ENCODE measurements around the gene AFG1L.
"Not testable (repeated sequence)": the region's sequence is repeated elsewhere in the genome, so short reads cannot be mapped to it uniquely, and the experiment has no call there.

The AFG1L gene

GRCh38 chr6:108555399-108556052 is 260.7 kb downstream of the AFG1L start:
- Histone ChIP-seq H3K4me1 (ENCODE audit: insufficient read depth, low read length) (peaks cover 29% of the 10 kb centered on the region), H3K36me3 (ENCODE audit: insufficient read depth, low read length) (no peaks in the 10 kb centered on the region), H3K27me3 (ENCODE audit: control insufficient read depth in 1 of 2, insufficient read depth in 2 of 2, low read length in 2 of 2) (no peaks in the 10 kb centered on the region), H3K4me3 (ENCODE audit: low read depth in 1 of 2, low read length in 2 of 2) (no peak overlapping the region), H3K9me3 (ENCODE audit: low read length) (no peaks in the 10 kb centered on the region), H3K27ac (ENCODE audit: low read depth, low read length) (peak overlapping the region; percentile 66), H3K9ac (ENCODE audit: low read length) (no peak overlapping the region)

- Histone ChIP-seq H3K9me3 (ENCODE audit: low read length) (no peaks in the 10 kb centered on the region), H3K36me3 (ENCODE audit: insufficient read depth, low read length) (no peaks in the 10 kb centered on the region), H3K4me1 (ENCODE audit: insufficient read depth, low read length) (peaks cover 29% of the 10 kb centered on the region), H3K27ac (ENCODE audit: low read depth, low read length) (peak overlapping the region; percentile 66), H3K4me3 (ENCODE audit: low read depth in 1 of 2, low read length in 2 of 2) (no peak overlapping the region), H3K9ac (ENCODE audit: low read length) (no peak overlapping the region), H3K27me3 (ENCODE audit: control insufficient read depth in 1 of 2, insufficient read depth in 2 of 2, low read length in 2 of 2) (no peaks in the 10 kb centered on the region)
Measured at GRCh38 chr6:108556250-108556649, 261.4 kb downstream of the AFG1L start.

GRCh38 chr6:108556866-108557493 is 262.1 kb downstream of the AFG1L start:
- peak overlapping the region; percentile 38 for H3K9ac ChIP-seq (ENCODE audit: low read length)
- peak overlapping the region; percentile 66 for H3K27ac ChIP-seq (ENCODE audit: low read depth, low read length)
- peaks cover 29% of the 10 kb centered on the region for H3K4me1 ChIP-seq (ENCODE audit: insufficient read depth, low read length)
- no peaks in the 10 kb centered on the region for H3K36me3 ChIP-seq (ENCODE audit: insufficient read depth, low read length)
- no peaks in the 10 kb centered on the region for H3K27me3 ChIP-seq (ENCODE audit: control insufficient read depth in 1 of 2, insufficient read depth in 2 of 2, low read length in 2 of 2)
- no peaks in the 10 kb centered on the region for H3K9me3 ChIP-seq (ENCODE audit: low read length)
- peak overlapping the region; percentile 8 to 60 for H3K4me3 ChIP-seq (ENCODE audit: low read depth in 1 of 2, low read length in 2 of 2)

GRCh38 chr6:108557494-108558371 is 262.9 kb downstream of the AFG1L start:
- Histone ChIP-seq H3K27me3 (ENCODE audit: control insufficient read depth in 1 of 2, insufficient read depth in 2 of 2, low read length in 2 of 2) (no peaks in the 10 kb centered on the region), H3K9me3 (ENCODE audit: low read length) (no peaks in the 10 kb centered on the region), H3K9ac (ENCODE audit: low read length) (peak overlapping the region; percentile 38), H3K36me3 (ENCODE audit: insufficient read depth, low read length) (no peaks in the 10 kb centered on the region), H3K27ac (ENCODE audit: low read depth, low read length) (peak overlapping the region; percentile 85), H3K4me3 (ENCODE audit: low read depth in 1 of 2, low read length in 2 of 2) (peak overlapping the region; percentile 60), H3K4me1 (ENCODE audit: insufficient read depth, low read length) (peaks cover 29% of the 10 kb centered on the region)

- Histone ChIP-seq H3K27me3 (ENCODE audit: control insufficient read depth in 1 of 2, insufficient read depth in 2 of 2, low read length in 2 of 2) (no peaks in the 10 kb centered on the region), H3K36me3 (ENCODE audit: insufficient read depth, low read length) (no peaks in the 10 kb centered on the region), H3K9me3 (ENCODE audit: low read length) (no peaks in the 10 kb centered on the region)
Measured at GRCh38 chr6:108558372-108559096, 263.7 kb downstream of the AFG1L start.

GRCh38 chr6:108559097-108559883 is 264.4 kb downstream of the AFG1L start:
- Histone ChIP-seq H3K27ac (ENCODE audit: low read depth, low read length) (peak overlapping the region; percentile 100), H3K9ac (ENCODE audit: low read length) (peak overlapping the region; percentile 93), H3K4me3 (ENCODE audit: low read depth in 1 of 2, low read length in 2 of 2) (peak overlapping the region; percentile 98), H3K36me3 (ENCODE audit: insufficient read depth, low read length) (no peaks in the 10 kb centered on the region), H3K9me3 (ENCODE audit: low read length) (no peaks in the 10 kb centered on the region), H3K27me3 (ENCODE audit: control insufficient read depth in 1 of 2, insufficient read depth in 2 of 2, low read length in 2 of 2) (no peaks in the 10 kb centered on the region), H3K4me1 (ENCODE audit: insufficient read depth, low read length) (peaks cover 32% of the 10 kb centered on the region)

More at GRCh38 chr6:108558372-108559096, 263.7 kb downstream of the AFG1L start:
- peak overlapping the region; percentile 60 to 98 for H3K4me3 ChIP-seq (ENCODE audit: low read depth in 1 of 2, low read length in 2 of 2)
- peaks cover 29% of the 10 kb centered on the region for H3K4me1 ChIP-seq (ENCODE audit: insufficient read depth, low read length)
- peak overlapping the region; percentile 93 for H3K9ac ChIP-seq (ENCODE audit: low read length)
- H3K27ac ChIP-seq (ENCODE audit: low read depth, low read length) = peak overlapping the region; percentile 100

GRCh38 chr6:108559884-108560462 is 265.1 kb downstream of the AFG1L start:
- Histone ChIP-seq H3K27ac (ENCODE audit: low read depth, low read length) (peak overlapping the region; percentile 100), H3K9ac (ENCODE audit: low read length) (peak overlapping the region; percentile 83), H3K4me3 (ENCODE audit: low read depth in 1 of 2, low read length in 2 of 2) (peak overlapping the region; percentile 87 to 98), H3K27me3 (ENCODE audit: control insufficient read depth in 1 of 2, insufficient read depth in 2 of 2, low read length in 2 of 2) (no peaks in the 10 kb centered on the region), H3K9me3 (ENCODE audit: low read length) (no peaks in the 10 kb centered on the region), H3K36me3 (ENCODE audit: insufficient read depth, low read length) (no peaks in the 10 kb centered on the region), H3K4me1 (ENCODE audit: insufficient read depth, low read length) (peaks cover 32% of the 10 kb centered on the region)

GRCh38 chr6:108560463-108561308 is 265.8 kb downstream of the AFG1L start, which contains the start of gene FOXO3:
TSS of gene FOXO3 (plus strand) at chr6:108560917. CDS start at chr6:108561209, 292 bp downstream.
- Histone ChIP-seq H3K27me3 (ENCODE audit: control insufficient read depth in 1 of 2, insufficient read depth in 2 of 2, low read length in 2 of 2) (no peaks in the 10 kb centered on the region), H3K4me3 (ENCODE audit: low read depth in 1 of 2, low read length in 2 of 2) (peak within 1 kb of the TSS; percentile 94 to 98), H3K9me3 (ENCODE audit: low read length) (no peaks in the 10 kb centered on the region), H3K27ac (ENCODE audit: low read depth, low read length) (peak within 1 kb of the TSS; percentile 100), H3K4me1 (ENCODE audit: insufficient read depth, low read length) (peaks cover 32% of the 10 kb centered on the region), H3K9ac (ENCODE audit: low read length) (peak within 1 kb of the TSS; percentile 83), H3K36me3 (ENCODE audit: insufficient read depth, low read length) (no peaks in the 10 kb centered on the region)

GRCh38 chr6:108561309-108561647 is 266.4 kb downstream of the AFG1L start:
- peak overlapping the region; percentile 100 for H3K27ac ChIP-seq (ENCODE audit: low read depth, low read length)
- H3K27me3 ChIP-seq (ENCODE audit: control insufficient read depth in 1 of 2, insufficient read depth in 2 of 2, low read length in 2 of 2); H3K9me3 ChIP-seq (ENCODE audit: low read length); H3K36me3 ChIP-seq (ENCODE audit: insufficient read depth, low read length): not testable (repeated sequence)
- peak overlapping the region; percentile 83 to 94 for H3K4me3 ChIP-seq (ENCODE audit: low read depth in 1 of 2, low read length in 2 of 2)
- H3K9ac ChIP-seq (ENCODE audit: low read length) = peak overlapping the region; percentile 79
- peaks cover 34% of the 10 kb centered on the region for H3K4me1 ChIP-seq (ENCODE audit: insufficient read depth, low read length)

All from muscle layer of colon (tissue), 2 donors.